Stimulated activated CD8-positive, alpha-beta memory T cell treated with anti-CD3 and anti-CD28 coated beads, Interleukin-12 subunit alpha, Interleukin-12 subunit beta, amount 100 ng/mL, for 24 hours (primary cell): ENCODE measurements around the gene PHKG2.

Experiments
- DNase-seq: peaks from one replicate; pipeline ENCODE4 v3.0.0-alpha.2; 2020; ENCODE audit errors: extremely low read depth

PHKG2 gene

DNA sequence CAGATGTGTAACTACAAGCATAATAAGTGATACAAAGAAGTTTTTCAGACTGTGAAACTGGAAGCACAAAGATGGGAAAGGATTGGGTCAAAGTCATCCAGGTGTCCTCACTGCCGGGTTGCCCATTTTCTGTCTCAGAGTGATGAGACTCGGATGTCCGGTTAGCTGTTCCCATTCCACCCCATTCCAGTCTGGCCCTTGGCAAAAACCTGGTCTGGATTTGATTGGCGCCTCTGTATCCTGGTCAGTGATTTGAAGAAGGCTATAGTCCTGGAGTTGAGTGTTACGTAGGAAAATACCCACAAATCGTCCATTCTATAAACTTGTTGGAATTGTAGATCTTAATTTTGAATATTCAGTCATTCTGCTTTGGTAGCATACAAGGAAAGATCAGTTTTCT is 19.9 kb upstream of the PHKG2 start:
- DNase-seq, result no peak

DNA sequence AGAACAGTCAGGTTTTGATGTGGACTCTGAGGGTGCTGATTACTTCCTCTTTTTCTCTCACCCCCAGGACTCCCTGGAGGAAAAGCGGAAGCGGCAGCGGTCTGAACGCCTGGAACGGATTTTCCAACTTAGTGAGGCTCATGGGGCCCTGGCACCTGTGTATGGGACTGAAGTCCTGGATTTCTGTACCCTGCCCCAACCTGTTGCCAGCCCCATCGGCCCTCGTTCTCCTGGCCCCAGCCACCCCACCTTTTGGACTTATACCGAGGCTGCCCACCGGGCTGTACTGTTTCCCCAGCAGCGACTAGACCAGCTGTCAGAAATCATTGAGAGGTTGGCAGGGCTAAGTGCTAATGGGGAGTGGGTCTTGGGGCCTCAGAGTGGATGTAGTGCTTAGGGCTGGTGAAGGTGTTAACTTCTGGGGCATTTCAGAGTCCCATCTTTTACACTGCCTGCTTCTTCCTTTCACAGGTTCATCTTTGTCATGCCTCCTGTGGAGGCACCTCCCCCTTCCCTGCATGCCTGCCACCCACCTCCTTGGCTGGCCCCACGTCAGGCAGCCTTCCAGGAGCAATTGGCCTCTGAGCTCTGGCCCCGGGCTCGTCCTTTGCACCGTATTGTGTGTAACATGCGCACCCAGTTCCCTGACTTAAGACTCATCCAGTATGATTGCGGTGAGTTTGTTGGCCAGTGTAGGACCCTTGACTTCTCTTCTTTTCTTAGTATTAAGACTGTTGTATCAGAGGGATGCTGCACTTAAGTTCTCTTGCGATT is 19.1 kb upstream of the PHKG2 start:
- DNase-seq, result no peak

DNA sequence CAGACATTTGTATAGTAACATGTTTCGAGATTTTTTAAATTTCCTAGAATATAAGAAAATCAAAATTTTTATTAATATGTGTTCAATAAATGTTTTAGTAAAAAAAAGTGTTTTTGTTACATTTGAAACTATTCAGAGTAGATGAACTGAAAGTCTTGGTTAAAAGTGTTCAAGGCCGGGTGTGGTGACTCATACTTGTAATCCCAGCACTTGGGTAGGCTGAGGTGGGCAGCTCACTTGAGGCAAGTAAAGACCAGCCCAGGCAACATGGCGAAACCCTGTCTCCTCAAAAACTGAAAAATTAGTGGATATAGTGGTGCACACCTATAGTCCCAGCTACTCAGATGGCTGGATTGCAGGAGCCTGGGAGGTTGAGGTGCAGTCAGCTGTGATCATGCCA is 16.8 kb upstream of the PHKG2 start:
- no peak for DNase-seq

DNA sequence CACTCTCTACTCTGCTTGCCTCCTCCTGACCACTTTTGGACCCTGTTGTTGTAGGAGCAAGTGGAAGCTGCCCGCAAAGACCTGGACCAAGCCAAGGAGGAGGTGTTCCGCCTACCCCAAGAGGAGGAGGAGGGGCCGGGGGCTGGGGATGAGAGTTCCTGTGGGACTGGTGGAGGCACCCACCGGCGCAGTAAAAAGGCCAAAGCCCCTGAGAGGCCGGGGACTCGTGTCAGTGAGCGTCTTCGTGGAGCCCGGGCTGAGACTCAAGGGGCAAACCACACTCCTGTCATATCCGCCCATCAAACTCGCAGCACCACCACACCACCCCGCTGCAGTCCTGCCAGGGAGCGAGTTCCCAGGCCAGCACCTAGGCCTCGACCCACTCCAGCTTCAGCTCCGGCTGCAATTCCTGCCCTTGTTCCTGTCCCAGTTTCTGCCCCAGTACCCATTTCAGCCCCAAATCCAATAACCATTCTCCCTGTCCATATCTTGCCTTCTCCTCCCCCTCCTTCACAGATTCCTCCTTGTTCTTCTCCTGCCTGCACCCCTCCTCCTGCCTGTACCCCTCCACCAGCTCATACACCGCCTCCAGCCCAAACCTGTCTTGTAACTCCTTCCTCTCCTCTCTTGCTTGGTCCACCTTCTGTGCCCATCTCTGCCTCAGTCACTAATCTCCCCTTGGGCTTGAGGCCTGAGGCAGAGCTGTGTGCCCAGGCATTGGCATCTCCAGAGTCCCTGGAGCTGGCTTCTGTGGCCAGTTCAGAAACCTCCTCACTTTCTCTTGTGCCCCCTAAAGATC is 11.0 kb upstream of the PHKG2 start:
- DNase-seq, result no peak

DNA sequence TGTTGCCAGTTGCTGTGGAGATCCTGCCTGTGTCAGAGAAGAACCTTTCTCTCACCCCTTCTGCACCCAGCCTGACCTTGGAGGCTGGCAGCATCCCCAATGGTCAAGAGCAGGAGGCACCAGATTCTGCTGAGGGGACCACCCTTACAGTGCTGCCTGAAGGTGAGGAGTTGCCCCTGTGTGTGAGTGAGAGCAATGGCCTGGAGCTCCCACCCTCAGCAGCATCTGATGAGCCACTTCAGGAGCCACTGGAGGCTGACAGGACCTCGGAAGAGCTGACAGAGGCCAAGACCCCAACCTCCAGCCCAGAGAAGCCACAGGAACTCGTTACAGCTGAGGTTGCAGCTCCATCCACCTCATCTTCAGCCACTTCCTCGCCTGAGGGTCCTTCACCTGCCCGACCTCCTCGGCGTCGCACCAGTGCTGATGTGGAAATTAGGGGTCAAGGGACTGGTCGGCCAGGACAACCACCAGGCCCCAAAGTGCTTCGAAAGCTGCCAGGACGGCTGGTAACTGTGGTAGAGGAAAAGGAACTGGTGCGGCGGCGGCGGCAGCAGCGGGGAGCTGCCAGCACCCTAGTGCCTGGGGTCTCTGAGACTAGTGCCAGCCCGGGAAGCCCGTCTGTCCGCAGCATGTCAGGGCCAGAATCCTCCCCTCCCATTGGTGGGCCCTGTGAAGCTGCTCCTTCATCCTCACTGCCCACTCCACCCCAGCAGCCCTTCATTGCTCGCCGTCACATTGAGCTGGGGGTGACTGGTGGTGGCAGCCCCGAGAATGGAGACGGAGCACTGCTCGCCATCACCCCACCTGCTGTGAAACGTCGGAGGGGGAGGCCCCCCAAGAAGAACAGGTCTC is 10.2 kb upstream of the PHKG2 start:
- no peak for DNase-seq

DNA sequence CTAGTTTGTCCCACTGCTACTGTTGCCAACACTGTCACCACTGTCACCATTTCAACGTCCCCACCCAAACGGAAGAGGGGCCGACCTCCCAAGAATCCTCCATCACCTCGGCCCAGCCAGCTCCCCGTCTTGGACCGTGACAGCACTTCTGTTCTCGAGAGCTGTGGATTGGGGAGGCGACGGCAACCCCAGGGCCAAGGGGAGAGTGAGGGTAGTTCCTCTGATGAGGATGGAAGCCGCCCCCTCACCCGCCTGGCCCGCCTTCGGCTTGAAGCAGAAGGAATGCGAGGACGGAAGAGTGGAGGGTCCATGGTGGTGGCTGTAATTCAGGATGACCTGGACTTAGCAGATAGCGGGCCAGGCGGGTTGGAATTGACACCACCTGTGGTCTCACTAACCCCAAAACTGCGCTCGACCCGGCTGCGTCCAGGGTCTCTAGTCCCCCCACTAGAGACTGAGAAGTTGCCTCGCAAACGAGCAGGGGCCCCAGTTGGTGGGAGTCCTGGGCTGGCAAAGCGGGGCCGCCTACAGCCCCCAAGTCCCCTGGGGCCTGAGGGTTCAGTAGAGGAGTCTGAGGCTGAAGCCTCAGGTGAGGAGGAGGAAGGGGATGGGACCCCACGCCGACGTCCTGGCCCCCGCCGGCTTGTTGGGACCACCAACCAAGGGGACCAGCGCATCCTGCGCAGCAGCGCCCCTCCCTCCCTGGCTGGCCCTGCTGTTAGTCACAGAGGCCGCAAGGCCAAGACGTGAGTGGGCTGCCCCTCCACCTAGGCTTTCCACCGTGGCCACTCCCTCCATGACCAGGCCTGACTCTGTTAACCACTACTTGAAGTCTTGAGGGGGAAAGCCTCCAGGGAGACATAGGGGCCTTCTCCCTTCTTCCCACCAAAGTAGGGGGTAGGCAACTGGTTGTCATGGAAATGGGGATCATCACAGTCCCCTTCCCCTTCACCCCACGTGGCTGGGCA is 9.0 kb upstream of the PHKG2 start:
- DNase-seq, result no peak

DNA sequence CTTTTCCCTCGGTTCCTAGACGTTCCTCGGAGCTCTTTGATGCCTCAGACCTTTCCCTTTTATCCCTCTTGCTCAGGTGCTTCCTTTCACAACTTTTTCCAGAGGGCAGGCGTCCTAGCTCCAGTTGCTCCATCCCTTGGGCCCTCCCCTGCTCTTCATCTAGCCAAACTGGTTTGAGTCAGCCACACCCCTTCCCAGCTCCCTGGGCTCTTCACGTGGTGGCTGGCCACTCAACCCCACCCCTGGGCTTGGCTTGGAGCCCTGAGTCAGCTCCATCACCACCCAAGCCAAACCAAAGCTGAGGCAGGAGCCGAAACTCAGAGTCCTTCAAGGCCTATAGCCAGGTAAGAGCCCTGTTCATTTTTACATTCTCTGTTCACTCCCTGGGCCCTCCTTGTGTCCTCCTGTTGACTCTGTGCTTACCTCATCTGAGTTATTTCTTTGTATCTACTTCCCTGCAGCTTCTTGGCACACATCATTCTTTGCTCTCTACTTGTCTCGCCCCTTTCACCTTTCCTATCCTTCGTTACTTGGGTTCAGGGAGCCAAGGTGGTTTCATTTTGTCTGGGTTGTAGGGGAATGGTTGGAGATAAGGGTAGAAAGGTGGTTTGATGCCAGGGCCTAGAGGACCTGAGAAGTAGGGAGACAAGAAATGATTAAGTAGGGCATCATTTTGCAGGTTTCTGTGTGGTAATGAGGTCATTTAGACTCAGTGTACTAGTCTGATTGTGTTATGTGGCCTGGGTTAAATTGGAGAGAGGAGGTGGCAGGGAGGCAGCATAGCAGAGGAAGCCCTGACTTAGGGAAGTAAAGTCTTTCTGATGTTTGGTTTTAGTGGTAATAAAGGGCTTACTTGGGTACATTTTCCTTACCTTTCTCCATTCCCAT is 7.6 kb upstream of the PHKG2 start:
- DNase-seq, result no peak

DNA sequence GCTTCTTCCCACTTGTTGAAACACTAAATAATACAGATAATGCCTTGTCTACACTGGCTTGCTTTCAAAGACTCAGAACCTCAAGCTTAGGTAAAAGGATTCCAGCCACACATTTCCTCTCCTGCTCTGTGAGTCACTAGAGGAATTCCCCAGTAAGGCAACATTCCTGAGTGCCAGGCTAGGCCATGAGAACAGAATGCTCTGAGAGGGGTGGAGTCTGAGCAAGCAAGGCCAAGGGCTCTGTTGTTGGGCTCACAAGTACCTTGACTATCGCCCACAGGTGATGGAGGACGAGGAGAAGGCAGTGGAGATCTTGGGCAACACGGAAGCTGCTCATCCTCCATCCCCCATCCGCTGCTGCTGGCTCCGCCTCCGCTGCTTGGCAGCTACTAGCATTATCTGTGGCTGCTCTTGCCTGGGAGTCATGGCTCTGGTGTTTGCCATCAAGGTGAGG is 6.7 kb upstream of the PHKG2 start:
- no peak for DNase-seq

DNA sequence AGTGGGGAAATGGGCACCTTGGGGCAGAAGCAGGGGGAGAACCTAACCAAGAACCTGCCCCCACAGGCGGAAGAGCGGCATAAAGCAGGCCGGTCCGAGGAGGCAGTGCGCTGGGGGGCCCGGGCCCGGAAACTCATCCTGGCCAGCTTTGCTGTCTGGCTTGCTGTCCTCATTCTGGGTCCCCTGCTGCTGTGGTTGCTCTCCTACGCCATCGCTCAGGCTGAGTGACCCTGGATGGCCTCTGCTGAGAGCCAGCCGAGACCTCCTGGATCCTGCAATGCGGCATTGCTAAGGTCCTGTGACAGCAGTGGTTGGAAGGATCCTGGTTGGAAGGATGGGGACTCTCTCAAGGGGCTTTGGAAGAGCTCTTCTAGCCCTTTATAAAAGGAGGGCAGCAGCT is 4.5 kb upstream of the PHKG2 start:
- no peak for DNase-seq

DNA sequence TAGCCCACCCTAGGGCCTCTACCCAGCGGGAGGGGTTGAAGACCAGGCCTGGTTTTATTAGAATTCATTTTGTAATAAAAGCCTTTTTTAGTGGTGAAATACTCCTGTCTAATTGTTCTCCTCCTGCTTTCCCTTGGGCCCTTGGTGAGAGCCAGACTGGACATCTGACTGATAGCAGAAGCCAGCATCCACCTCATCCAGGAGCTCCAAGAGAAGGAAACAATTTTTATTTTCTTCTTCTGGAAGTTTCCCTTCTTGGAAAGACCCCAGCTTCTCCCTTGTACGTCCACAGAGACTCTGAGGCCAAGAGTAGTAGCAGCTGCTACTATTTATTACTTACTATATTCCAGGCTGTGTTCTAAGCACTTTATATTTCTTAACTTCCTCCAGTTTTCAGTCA is 4.0 kb upstream of the PHKG2 start:
- no peak for DNase-seq

DNA sequence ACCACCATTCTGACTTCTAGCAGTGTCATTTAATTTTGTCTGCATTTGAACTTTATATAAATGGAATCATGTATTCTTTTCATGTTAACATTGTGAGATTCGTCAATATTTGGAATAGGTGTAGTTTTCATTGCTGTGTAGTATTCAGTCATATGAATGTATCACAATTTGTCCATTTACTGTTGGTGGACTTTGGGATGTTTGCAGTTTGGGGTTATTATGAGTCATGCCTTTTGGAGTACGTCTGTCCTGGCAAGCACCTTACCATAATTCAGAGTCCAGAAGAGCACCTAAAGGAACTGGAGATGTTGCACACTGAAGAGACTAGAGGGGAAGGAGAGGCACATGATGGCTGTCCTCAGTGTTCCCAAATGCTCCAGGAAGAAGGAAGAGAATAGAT is 3.1 kb upstream of the PHKG2 start:
- no peak for DNase-seq

DNA sequence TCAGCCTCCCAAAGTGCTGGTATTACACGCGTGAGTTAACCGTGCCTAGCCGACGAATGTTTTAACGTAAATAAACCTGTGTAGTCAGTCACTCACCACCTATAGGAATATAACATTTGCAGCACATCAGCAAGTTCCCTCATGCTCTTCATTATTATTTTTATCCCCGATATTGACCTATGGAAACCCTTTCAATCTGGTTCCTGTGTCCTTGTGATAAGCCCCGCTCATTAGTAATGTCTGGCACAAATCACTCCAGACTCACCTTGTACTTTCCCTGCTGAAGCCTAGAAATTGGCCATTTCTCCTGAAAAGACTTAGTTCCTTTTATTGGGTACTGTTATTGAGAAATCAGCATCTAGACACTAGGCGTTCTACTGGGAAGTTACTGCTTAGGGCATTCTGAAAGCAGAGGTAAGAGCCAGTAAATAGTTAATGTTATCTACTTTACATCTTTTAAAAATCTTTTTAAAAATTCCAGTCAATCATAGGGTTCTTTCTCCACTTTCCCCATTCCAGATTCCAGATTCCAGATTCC is 1.5 kb upstream of the PHKG2 start:
- DNase-seq, result no peak

DNA sequence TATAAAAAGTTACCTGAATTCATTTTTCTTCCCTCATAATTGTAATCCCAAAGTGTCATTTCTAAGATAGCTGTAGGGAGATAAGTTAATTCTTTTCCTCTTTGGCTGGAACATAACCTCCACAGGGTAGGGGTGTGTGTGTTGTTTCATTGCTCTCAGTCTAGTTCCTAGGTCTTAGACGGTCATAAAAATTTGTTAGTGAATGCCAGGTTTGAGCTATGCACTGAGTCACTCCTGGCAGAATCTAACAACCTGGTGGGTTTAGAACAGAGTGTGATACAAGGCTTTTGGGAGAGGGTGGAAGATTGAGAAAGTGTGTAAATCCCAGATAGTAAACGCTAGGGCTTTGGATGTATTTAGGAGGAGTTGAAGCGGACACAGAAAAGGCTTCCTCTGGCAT is 894 bp upstream of the PHKG2 start:
- DNase-seq, result no peak

DNA sequence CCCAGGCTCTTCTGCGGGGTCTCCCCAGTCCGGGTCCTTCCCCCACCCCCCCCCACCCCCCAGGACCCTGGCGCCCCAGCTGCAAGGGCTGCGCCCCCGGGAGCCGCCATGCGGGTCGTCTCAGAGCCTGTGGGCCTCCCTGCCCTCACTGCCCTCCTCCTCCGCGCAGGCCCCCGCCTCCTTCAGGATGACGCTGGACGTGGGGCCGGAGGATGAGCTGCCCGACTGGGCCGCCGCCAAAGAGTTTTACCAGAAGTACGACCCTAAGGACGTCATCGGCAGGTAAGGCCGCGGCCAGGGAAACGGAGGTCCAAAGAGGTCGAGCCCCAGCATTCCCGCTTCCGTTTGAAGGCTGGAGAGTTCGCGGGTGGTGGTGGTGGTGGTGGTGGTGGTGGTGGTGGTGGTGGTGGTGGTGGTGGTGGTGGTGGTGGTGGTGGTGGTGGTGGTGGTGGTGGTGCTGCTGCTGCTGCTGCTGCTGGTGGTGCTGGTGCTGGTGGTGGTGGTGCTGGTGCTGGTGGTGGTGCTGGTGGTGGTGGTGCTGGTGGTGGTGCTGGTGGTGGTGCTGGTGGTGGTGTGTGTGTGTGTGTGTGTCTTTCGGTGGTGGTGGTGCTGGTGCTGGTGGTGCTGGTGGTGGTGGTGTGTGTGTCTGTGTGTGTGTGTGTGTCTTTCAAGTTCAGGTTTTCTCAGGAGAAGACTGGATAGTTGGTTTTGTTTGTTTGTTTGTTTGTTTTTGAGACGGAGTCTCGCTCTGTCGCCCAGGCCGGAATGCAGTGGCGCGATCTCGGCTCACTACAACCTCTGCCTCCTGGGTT is 615 bp downstream of the PHKG2 start:
- DNase-seq, result no peak

DNA sequence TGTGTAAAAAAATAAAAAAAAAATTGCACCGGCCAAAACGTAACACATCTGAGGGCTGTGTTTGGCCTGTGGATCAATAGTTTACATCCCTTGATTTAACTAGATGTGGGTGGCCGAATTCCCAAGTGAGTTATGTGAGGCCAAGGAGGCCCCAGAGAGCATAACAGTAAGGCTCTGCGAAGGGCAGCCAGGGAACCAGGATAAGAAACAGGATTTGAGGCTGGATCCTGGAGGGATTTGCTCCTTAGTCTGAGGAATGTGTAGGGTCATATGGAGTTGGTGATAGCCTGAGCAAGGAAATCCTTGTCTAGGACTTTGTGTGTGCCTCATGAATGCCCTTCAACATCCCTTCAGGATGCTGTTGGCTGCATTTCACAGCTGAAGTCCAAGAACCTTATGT is 2.0 kb downstream of the PHKG2 start:
- DNase-seq, result no peak

DNA sequence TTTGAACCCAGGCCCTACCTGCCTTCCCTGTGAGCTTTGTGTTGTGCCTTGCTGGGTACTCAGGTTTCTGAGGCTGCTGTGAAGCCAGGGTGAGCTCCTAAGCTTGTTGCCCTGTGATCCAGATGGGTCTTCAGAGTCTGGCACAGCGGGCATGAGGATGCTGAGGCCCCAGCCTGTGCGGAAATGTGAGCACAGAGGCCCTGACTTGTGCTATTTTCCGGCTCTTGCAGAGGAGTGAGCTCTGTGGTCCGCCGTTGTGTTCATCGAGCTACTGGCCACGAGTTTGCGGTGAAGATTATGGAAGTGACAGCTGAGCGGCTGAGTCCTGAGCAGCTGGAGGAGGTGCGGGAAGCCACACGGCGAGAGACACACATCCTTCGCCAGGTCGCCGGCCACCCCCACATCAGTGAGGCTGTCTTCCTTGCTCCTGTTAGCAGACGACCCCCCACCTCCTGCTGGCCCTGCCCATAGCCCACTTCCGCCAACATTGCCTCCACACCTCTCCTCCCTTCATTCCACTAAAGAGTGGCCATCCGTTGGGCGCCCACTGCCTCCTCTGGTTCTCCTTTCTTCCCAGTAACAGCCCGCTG is 2.7 kb downstream of the PHKG2 start:
- DNase-seq, result no peak

DNA sequence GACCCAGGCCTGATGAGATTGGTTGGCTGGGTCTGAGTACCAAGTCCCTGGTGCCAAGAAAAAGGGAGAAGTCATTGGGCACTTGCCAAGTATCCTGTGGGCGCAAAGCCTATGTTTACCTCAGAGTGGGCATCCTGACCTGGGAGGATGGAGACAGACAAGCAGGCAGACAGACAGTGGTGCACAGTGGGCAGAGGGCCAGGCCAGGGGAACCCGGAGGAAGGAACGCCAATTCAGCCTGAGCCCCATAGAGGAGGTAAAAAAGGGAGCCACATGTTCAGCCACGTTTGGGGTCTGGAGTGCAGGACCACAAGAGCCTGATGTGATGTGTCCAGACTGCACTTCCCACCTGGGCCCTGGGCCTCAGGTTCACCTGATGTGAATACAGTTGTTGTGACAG is 5.4 kb downstream of the PHKG2 start:
- DNase-seq, result no peak

DNA sequence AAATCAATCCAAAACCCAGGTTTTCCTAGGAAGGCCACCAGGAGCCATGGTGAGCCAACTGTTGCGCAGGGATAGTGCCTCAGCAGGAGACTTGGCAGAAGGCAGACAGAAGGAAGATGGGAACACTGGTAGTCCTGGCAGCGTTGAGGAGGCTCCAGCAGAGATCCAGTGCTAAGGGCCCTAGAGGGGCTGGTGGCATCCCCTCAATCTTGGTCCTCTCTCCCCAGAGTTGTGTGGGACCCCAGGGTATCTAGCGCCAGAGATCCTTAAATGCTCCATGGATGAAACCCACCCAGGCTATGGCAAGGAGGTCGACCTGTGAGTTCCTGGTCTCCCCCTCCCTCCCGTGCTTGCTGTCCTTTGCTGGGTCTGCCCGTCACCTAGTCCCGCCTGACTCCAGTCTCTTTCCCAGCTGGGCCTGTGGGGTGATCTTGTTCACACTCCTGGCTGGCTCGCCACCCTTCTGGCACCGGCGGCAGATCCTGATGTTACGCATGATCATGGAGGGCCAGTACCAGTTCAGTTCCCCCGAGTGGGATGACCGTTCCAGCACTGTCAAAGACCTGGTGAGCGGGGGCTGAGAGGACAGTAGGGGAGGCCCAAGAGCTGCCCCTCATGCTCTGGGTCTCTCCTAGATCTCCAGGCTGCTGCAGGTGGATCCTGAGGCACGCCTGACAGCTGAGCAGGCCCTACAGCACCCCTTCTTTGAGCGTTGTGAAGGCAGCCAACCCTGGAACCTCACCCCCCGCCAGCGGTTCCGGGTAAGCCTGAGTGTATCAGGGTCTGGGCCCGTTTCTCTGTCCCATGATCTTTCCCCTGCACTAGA is 7.9 kb downstream of the PHKG2 start:
- no peak for DNase-seq
